Peyer's patch (tissue), 4 donors: ENCODE results near the gene INSYN1.

Experiments used
- POLR2A ChIP-seq, 2 donors: fragments of 450-650 bp; IDR thresholded peaks; one replicate each; pipeline ENCODE4 v1.5.1; 2017; ENCODE audit warnings: antibody characterized with exemption in 2 of 2, mild to moderate bottlenecking in 2 of 2, moderate library complexity in 2 of 2
- TF ChIP-seq, protein P1 (sequence below), 6 experiments: fragments of 450-650 bp in 4 of 6; fragments of 200-600 bp in 2 of 6; sonication (generic) in 1 of 6; IDR thresholded peaks; one replicate each; pipeline ENCODE4 v1.5.1; 2017 to 2019; ENCODE audit warnings: antibody characterized with exemption in 6 of 6, mild to moderate bottlenecking in 3 of 6, moderate library complexity in 1 of 6

DNA sequence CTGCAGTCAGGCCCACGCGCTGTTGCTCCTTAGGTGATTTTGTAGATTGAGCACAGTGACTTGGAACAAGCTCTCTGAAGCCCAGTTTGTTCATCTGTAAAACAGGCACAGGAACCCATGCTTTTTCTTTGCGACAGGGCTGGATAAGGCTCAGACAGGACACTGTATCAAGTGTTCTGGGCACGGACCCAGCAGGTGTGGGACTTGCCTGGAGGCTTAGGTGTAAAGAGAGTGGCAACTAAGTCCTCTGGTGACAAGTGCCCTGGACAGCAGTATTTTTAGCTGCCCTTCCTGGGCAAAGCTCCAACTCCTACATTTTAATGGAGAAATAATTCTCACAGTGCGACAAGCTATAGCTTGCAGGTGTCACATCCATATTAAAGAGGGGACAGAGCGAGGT, 36.7 kb downstream of the INSYN1 start:
- TF ChIP-seq, protein P1, sequence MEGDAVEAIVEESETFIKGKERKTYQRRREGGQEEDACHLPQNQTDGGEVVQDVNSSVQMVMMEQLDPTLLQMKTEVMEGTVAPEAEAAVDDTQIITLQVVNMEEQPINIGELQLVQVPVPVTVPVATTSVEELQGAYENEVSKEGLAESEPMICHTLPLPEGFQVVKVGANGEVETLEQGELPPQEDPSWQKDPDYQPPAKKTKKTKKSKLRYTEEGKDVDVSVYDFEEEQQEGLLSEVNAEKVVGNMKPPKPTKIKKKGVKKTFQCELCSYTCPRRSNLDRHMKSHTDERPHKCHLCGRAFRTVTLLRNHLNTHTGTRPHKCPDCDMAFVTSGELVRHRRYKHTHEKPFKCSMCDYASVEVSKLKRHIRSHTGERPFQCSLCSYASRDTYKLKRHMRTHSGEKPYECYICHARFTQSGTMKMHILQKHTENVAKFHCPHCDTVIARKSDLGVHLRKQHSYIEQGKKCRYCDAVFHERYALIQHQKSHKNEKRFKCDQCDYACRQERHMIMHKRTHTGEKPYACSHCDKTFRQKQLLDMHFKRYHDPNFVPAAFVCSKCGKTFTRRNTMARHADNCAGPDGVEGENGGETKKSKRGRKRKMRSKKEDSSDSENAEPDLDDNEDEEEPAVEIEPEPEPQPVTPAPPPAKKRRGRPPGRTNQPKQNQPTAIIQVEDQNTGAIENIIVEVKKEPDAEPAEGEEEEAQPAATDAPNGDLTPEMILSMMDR (IDR thresholded peaks at IDR 0.05): no peak
- TF ChIP-seq POLR2A (IDR thresholded peaks at IDR 0.05): no peak
